GM18508 (cell line): ENCODE measurements around the gene KRT3.

Experiments used
- ATAC-seq: cut with Tn5 transposase; IDR thresholded peaks from one replicate; pipeline ENCODE4 v1.9.1; 2021; ENCODE audit warnings: moderate number of reproducible peaks; ENCODE audit not compliant: insufficient read depth, unreplicated experiment

Gene KRT3

GRCh38 chr12:52742822-52743457, 53.0 kb downstream of the KRT3 start:
- no peak for ATAC-seq

GRCh38 chr12:52742196-52742580, 53.7 kb downstream of the KRT3 start:
- ATAC-seq: no peak

- no peak for ATAC-seq
These were observed 54.3 kb downstream of the KRT3 start for GRCh38 chr12:52741375-52742195.

- ATAC-seq: no peak
These were observed 55.3 kb downstream of the KRT3 start for GRCh38 chr12:52740584-52740983.

- ATAC-seq: no peak
These were observed 56.0 kb downstream of the KRT3 start for GRCh38 chr12:52739963-52740362.
